Measurements from ENCODE around the gene HCN3.

Gene HCN3

DNA sequence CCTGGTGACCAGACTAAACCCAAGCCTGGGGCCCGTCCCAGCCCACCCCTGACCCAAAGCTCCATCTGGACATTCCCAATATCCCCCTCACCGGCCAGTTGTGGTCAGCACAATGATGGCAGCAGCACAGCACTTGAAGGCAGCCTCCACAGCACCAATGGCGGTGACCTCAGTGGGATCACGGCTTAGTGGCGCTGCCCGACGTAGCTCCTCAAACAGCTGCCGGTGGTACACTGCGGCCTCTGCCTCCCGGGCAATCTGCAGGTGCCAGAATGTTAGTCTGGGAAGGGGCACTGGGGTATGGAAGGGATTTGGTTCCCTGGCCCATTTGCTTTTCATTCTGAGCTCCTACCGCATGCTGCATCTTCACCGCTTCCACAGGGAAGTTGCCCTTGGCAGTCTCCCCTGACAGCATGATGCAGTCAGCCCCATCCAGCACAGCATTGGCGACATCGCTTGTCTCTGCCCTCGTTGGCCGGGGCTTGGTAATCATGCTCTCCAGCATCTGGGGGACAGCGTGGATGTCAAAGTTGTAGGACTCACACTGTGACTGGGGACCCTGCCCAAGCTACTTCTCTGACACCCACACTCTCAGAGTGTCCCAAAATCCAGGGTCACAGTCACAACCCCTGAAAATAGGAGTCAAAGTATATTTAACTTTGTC, 16.0 kb downstream of the HCN3 start:
- TF ChIP-seq CTCF (IDR thresholded peaks at IDR 0.05; ENCODE audit: extremely low read depth, insufficient read depth, missing control alignments) = no peak
- no peak for DNase-seq (ENCODE audit: low spot score)
- in situ Hi-C loops (cut with MboI; ENCODE audit: low pct_unique_long_range_greater_than_20kb, low sequenced_read_pairs, unreplicated experiment) = no loop called here

DNA sequence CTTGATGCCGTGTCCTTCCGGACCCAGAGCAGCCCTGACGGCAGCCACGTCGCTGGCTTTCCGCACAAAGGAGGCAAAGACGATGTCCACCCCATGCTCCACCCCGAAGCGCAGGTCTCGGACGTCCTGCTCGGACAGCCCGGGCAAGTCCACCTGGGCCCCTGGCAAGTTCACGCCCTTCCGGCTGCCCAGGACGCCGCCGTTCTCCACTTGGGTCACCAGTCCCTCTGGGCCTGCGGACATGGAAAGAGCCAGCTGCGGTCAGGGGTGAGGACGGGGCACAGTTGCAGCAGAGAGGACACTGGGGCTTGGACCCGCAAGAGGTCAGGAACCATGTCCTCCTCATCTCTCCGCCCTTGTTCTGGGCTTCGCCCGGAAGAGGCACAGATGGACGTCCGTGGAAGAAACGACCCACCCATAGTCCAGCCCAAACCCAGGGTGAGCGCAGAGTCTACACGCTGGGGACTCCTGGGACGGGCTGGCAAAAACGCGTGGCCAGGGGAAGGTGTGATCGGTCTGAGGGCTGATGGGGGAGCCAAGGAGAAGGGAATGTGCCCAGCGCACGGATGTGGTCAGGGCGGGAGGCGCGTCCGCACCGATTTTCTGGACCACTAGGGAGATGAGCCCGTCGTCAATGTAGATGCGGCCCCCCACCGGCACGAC, 17.4 kb downstream of the HCN3 start:
- in situ Hi-C loops (cut with MboI; ENCODE audit: low pct_unique_long_range_greater_than_20kb, low sequenced_read_pairs, unreplicated experiment) = no loop called here
- no peak for DNase-seq (ENCODE audit: low spot score)
- TF ChIP-seq CTCF (IDR thresholded peaks at IDR 0.05; ENCODE audit: extremely low read depth, insufficient read depth, missing control alignments) = no peak

- in situ Hi-C loops (cut with MboI; ENCODE audit: low pct_unique_long_range_greater_than_20kb, low sequenced_read_pairs, unreplicated experiment) = no loop called here
- DNase-seq (ENCODE audit: low spot score) = no peak
- no peak for TF ChIP-seq CTCF (IDR thresholded peaks at IDR 0.05; ENCODE audit: extremely low read depth, insufficient read depth, missing control alignments)
These were observed 18.1 kb downstream of the HCN3 start for GRCh38 chr1:155295183-155295941.

DNA sequence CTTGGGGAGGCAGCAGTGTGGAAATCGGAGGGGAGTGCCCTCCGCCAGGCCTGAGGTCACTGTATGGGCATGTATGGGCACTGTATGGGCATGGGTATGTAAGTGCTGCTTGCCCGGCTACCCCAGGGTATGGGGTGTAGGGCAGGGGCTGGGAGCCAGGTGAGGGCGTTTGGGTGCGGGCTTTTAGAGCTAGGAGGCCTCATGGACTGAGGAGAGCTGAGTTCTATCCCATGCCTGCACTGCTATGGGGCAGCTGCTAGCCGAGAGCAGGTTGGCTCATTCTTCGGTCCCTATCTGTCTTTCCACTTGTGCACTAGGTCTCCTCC, 18.6 kb downstream of the HCN3 start:
- no peak for TF ChIP-seq CTCF (IDR thresholded peaks at IDR 0.05; ENCODE audit: extremely low read depth, insufficient read depth, missing control alignments)
- in situ Hi-C loops (cut with MboI; ENCODE audit: low pct_unique_long_range_greater_than_20kb, low sequenced_read_pairs, unreplicated experiment) = no loop called here
- DNase-seq (ENCODE audit: low spot score) = no peak

GRCh38 chr1:155296661-155297060, 19.4 kb downstream of the HCN3 start:
- TF ChIP-seq CTCF (IDR thresholded peaks at IDR 0.05; ENCODE audit: extremely low read depth, insufficient read depth, missing control alignments) = no peak
- DNase-seq (ENCODE audit: low spot score) = no peak
- in situ Hi-C loops (cut with MboI; ENCODE audit: low pct_unique_long_range_greater_than_20kb, low sequenced_read_pairs, unreplicated experiment) = no loop called here

- no peak for DNase-seq (ENCODE audit: low spot score)
- in situ Hi-C loops (cut with MboI; ENCODE audit: low pct_unique_long_range_greater_than_20kb, low sequenced_read_pairs, unreplicated experiment) = no loop called here
- TF ChIP-seq CTCF (IDR thresholded peaks at IDR 0.05; ENCODE audit: extremely low read depth, insufficient read depth, missing control alignments) = no peak
These were observed 20.1 kb downstream of the HCN3 start for GRCh38 chr1:155297384-155297783.
